ENCODE measurements around the gene EHBP1. TPM values are rescaled to one million over a fixed set of nuclear protein-coding genes. Genes with fewer than 3 reads are reported as not detected.

The EHBP1 gene
- total RNA-seq, 2 donors from 2014 or later, result 34.6 to 49.8 TPM

GRCh38 chr2:63038034-63038433 is 332.5 kb downstream of the EHBP1 start:
- DNase-seq, result no peak
- 92 to 96% methylated on average over 4 of the region's 4 CpGs for WGBS, 2 experiments (ENCODE audit: insufficient coverage in 1 of 2, insufficient read length in 1 of 2)
- Mint-ChIP-seq H3K27ac (no peak overlapping the region), H3K4me1 (peaks cover 9% of the 10 kb centered on the region), H3K27me3 (ENCODE audit: insufficient read depth) (no peaks in the 10 kb centered on the region), H3K36me3 (ENCODE audit: low read depth) (no peaks in the 10 kb centered on the region), H3K9me3 (no peaks in the 10 kb centered on the region), H3K4me3 (no peak overlapping the region)
- no peak overlapping the region for H3K4me3 ChIP-seq (ENCODE audit: low read length)
- H3K27me3 ChIP-seq (ENCODE audit: control insufficient read depth, insufficient read depth, low read length, poor library complexity, severe bottlenecking), result no peaks in the 10 kb centered on the region
- H3K4me1 ChIP-seq (ENCODE audit: control insufficient read depth, insufficient read depth, low read length), result no peaks in the 10 kb centered on the region
- H3K27ac ChIP-seq (ENCODE audit: low read depth, low read length), result no peak overlapping the region
- H3K36me3 ChIP-seq (ENCODE audit: control insufficient read depth, insufficient read depth, low read length), result no peaks in the 10 kb centered on the region
- no peaks in the 10 kb centered on the region for H3K9me3 ChIP-seq (ENCODE audit: control insufficient read depth, low read length)
- no peak overlapping the region for H3K9ac ChIP-seq (ENCODE audit: extremely low read depth, low read length, poor library complexity, severe bottlenecking)
- peak; percentile 55 for TF ChIP-seq CTCF (conservative IDR thresholded peaks at IDR 0.05)

- H3K4me1 ChIP-seq (ENCODE audit: control insufficient read depth, insufficient read depth, low read length), result peaks cover 9% of the 10 kb centered on the region
- H3K9me3 ChIP-seq (ENCODE audit: control insufficient read depth, low read length), result no peaks in the 10 kb centered on the region
- WGBS, 2 experiments (ENCODE audit: insufficient coverage in 1 of 2, insufficient read length in 1 of 2), result 91% methylated on average over 1 of the region's 1 CpG; no CpG with 5 or more reads in 1 of the 2 experiments
- Mint-ChIP-seq H3K27me3 (ENCODE audit: insufficient read depth) (peaks cover 11% of the 10 kb centered on the region), H3K27ac (no peak overlapping the region), H3K36me3 (ENCODE audit: low read depth) (no peaks in the 10 kb centered on the region), H3K4me3 (no peak overlapping the region), H3K9me3 (no peaks in the 10 kb centered on the region), H3K4me1 (peaks cover 25% of the 10 kb centered on the region)
- no peak for TF ChIP-seq CTCF (conservative IDR thresholded peaks at IDR 0.05)
- no peak overlapping the region for H3K9ac ChIP-seq (ENCODE audit: extremely low read depth, low read length, poor library complexity, severe bottlenecking)
- no peaks in the 10 kb centered on the region for H3K36me3 ChIP-seq (ENCODE audit: control insufficient read depth, insufficient read depth, low read length)
- no peak overlapping the region for H3K27ac ChIP-seq (ENCODE audit: low read depth, low read length)
- no peak for DNase-seq
- H3K4me3 ChIP-seq (ENCODE audit: low read length), result no peak overlapping the region
- H3K27me3 ChIP-seq (ENCODE audit: control insufficient read depth, insufficient read depth, low read length, poor library complexity, severe bottlenecking), result peaks cover 16% of the 10 kb centered on the region
Measured at GRCh38 chr2:63040586-63040985, 335.1 kb downstream of the EHBP1 start.

- WGBS, 2 experiments (ENCODE audit: insufficient coverage in 1 of 2, insufficient read length in 1 of 2), result 94 to 100% methylated on average over 1 of the region's 1 CpG
- peaks cover 9% of the 10 kb centered on the region for H3K4me1 ChIP-seq (ENCODE audit: control insufficient read depth, insufficient read depth, low read length)
- H3K27me3 Mint-ChIP-seq (ENCODE audit: insufficient read depth), result peaks cover 21% of the 10 kb centered on the region
- peaks cover 35% of the 10 kb centered on the region for H3K4me1 Mint-ChIP-seq
- H3K27ac ChIP-seq (ENCODE audit: low read depth, low read length), result no peak overlapping the region
- H3K9ac ChIP-seq (ENCODE audit: extremely low read depth, low read length, poor library complexity, severe bottlenecking), result no peak overlapping the region
- no peak overlapping the region for H3K4me3 ChIP-seq (ENCODE audit: low read length)
- H3K9me3 Mint-ChIP-seq, result no peaks in the 10 kb centered on the region
- H3K9me3 ChIP-seq (ENCODE audit: control insufficient read depth, low read length), result no peaks in the 10 kb centered on the region
- H3K27me3 ChIP-seq (ENCODE audit: control insufficient read depth, insufficient read depth, low read length, poor library complexity, severe bottlenecking), result peaks cover 26% of the 10 kb centered on the region
- DNase-seq, result no peak
- no peaks in the 10 kb centered on the region for H3K36me3 Mint-ChIP-seq (ENCODE audit: low read depth)
- no peaks in the 10 kb centered on the region for H3K36me3 ChIP-seq (ENCODE audit: control insufficient read depth, insufficient read depth, low read length)
- no peak for TF ChIP-seq CTCF (conservative IDR thresholded peaks at IDR 0.05)
- H3K27ac Mint-ChIP-seq, result no peak overlapping the region
- H3K4me3 Mint-ChIP-seq, result no peak overlapping the region
Measured at GRCh38 chr2:63041592-63041991, 336.1 kb downstream of the EHBP1 start.

Data from endodermal cell (in vitro differentiated cells).